ENCODE data around the gene BMP6. TPM values are rescaled to one million over a fixed set of nuclear protein-coding genes. Genes with fewer than 3 reads are reported as not detected.

BMP6 gene
- total and polyA plus RNA-seq, 2 of the 4 experiments (the other 2 are of a cell fraction): 0.18 to 0.19 TPM

DNA sequence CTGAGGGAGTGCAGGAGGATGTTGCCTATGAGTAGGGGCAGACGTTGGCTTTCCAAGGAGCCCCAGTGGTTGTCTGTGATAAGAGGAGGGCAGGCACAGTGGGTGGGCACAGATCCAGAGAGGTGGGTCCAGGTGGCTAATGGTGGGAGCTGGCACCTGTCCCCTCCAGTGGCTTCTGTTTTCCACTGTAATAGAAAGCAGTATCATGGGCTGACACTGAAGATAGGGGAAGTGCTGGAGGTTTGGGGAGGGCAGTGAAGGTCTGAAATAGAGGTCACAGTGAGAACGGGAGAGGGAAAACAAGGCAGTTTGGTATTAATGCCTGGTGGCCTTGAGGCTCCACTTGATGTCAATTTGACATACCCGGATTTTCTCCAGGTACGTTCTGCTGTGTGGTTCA lies 195.1 kb downstream of the BMP6 start:
- no peak for TF ChIP-seq SMC3 (IDR thresholded peaks at IDR 0.05; ENCODE audit: low read depth, low read length)
- TF ChIP-seq MXI1 (IDR thresholded peaks at IDR 0.05; ENCODE audit: borderline replicate concordance, low read depth, low read length): no peak
- no peak for TF ChIP-seq CEBPB (IDR thresholded peaks at IDR 0.05; ENCODE audit: low read depth, low read length)
- TF ChIP-seq RAD21 (IDR thresholded peaks at IDR 0.05; ENCODE audit: low read length): no peak
- no peak for TF ChIP-seq CHD1 (IDR thresholded peaks at IDR 0.05; ENCODE audit: low read depth, low read length)
- TF ChIP-seq MAZ (IDR thresholded peaks at IDR 0.05; ENCODE audit: borderline replicate concordance, low read depth, low read length): no peak
- no peak for TF ChIP-seq MAFK (IDR thresholded peaks at IDR 0.05; ENCODE audit: low read depth, low read length)
- no peak for TF ChIP-seq POLR2A (IDR thresholded peaks at IDR 0.05; ENCODE audit: low read depth, low read length)
- no peak for TF ChIP-seq RFX5 (IDR thresholded peaks at IDR 0.05; ENCODE audit: low read depth, low read length)
- no TSS peak for BruUV-seq (replicated peaks)
- H3K9ac ChIP-seq (ENCODE audit: low read depth, low read length): no peak overlapping the region
- no peak overlapping the region for H2AK5ac ChIP-seq (ENCODE audit: low read depth, low read length)
- H4K8ac ChIP-seq (ENCODE audit: low read depth in 2 of 2, low read length in 2 of 2): no peak overlapping the region
- H2BK120ac ChIP-seq (ENCODE audit: low read depth, low read length): no peak overlapping the region
- no peak overlapping the region for H3K4me3 ChIP-seq (ENCODE audit: insufficient read depth, low read depth, low read length)
- ChIA-PET CTCF (no interaction called here), POLR2A (ENCODE audit: unreplicated experiment) (no interaction called here)
- H3K4me1 ChIP-seq (ENCODE audit: control insufficient read depth, insufficient read depth, low read length): no peaks in the 10 kb centered on the region
- H4K91ac ChIP-seq (ENCODE audit: insufficient read depth, low read depth, low read length): no peak overlapping the region
- H3K79me1 ChIP-seq (ENCODE audit: low read depth in 1 of 2, low read length in 2 of 2): no peaks in the 10 kb centered on the region
- no peak for DNase-seq
- no peak overlapping the region for H2AK9ac ChIP-seq (replicated peaks; ENCODE audit: low read depth, low read length, poor library complexity)
- H3K9me1 ChIP-seq (ENCODE audit: insufficient read depth, low read length): no peaks in the 10 kb centered on the region
- no peak for ATAC-seq (ENCODE audit: low read depth)
- no peak overlapping the region for H2BK15ac ChIP-seq (ENCODE audit: low read depth, low read length)
- no peak overlapping the region for H3K4ac ChIP-seq (ENCODE audit: low read depth, low read length)
- H4K20me1 ChIP-seq (ENCODE audit: insufficient read depth, low read length): no peaks in the 10 kb centered on the region
- no peak overlapping the region for H2BK5ac ChIP-seq (ENCODE audit: low read depth, low read length, poor library complexity, severe bottlenecking)
- no peak overlapping the region for H3K27ac ChIP-seq (ENCODE audit: insufficient read depth, low read length)
- 72% methylated on average over 3 of the region's 4 CpGs; no CpG with 5 or more reads in 1 of the 2 experiments for WGBS, 2 experiments (ENCODE audit: extremely low coverage in 2 of 2, insufficient read length in 1 of 2)
- peaks cover 2% of the 10 kb centered on the region; the same call in 1 of the 2 replicates for H3K9me3 ChIP-seq (ENCODE audit: control insufficient read depth, insufficient read depth, low read length)
- no peak overlapping the region for H4K5ac ChIP-seq (ENCODE audit: low read depth, low read length)
- in situ Hi-C loops (cut with MboI; ENCODE audit: low sequenced_read_pairs) (no loop called here), dilution Hi-C loops (cut with HindIII; ENCODE audit: low sequenced_read_pairs, unreplicated experiment) (no loop called here), intact Hi-C loops (cut with micrococcal nuclease) (no loop called here)
- H2BK20ac ChIP-seq (ENCODE audit: low read depth, low read length): no peak overlapping the region
- H2AFZ ChIP-seq (replicated peaks; ENCODE audit: low read length, poor library complexity): no peak overlapping the region
- H3K23ac ChIP-seq (ENCODE audit: low read depth, low read length): no peak overlapping the region
- H3K36me3 ChIP-seq (ENCODE audit: control insufficient read depth, insufficient read depth, low read length): no peaks in the 10 kb centered on the region
- H3K56ac ChIP-seq (ENCODE audit: extremely low read depth, insufficient read depth, low read length): no peak overlapping the region
- peaks cover 4% of the 10 kb centered on the region for H3K27me3 ChIP-seq (ENCODE audit: control insufficient read depth, insufficient read depth, low read length)
- no peak overlapping the region for H3K18ac ChIP-seq (ENCODE audit: low read depth, low read length)
- H3K14ac ChIP-seq (replicated peaks; ENCODE audit: low read depth, low read length): no peak overlapping the region
- H3K4me2 ChIP-seq (ENCODE audit: low read depth, low read length): no peak overlapping the region
